ENCODE data around the gene LDLRAD2. TPM values are rescaled to one million over a fixed set of nuclear protein-coding genes. Genes with fewer than 3 reads are reported as not detected.

The LDLRAD2 gene
- total RNA-seq, 1 experiment from 2014 or later, result 0.56 TPM

DNA sequence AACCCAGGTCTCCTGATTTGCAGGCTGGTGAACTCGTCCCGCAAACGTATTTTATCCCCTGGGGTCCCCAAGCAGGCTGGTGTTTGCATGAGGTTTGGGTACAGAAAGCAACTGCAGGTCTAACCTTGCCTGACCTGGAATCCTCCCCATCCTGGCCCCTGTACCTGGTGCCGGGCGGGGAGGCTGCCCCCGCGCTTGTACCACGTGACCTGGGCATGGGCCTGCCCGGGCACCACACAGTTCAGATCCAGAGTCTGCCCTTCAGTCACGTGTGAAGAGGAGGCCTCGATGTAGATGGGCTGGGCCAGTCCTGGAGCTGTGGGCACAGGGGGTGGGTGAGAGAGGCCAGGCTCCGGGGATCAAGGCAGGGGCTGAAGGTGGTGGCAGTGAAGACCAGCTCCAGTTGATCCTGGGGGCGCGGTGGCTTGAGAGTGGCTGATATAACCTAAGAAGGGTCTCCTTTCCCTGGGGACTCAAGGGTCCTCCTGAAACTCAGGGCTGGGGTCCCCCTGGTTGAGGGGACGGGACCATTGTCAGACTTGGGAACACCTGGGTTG, 30.6 kb downstream of the LDLRAD2 start:
- no peak for DNase-seq (ENCODE audit: low spot score)

GRCh38 chr1:21843208-21843607, 31.1 kb downstream of the LDLRAD2 start:
- no peak for DNase-seq (ENCODE audit: low spot score)

- no peak for DNase-seq (ENCODE audit: low spot score)
Measured at GRCh38 chr1:21843996-21844395, 31.9 kb downstream of the LDLRAD2 start.

DNA sequence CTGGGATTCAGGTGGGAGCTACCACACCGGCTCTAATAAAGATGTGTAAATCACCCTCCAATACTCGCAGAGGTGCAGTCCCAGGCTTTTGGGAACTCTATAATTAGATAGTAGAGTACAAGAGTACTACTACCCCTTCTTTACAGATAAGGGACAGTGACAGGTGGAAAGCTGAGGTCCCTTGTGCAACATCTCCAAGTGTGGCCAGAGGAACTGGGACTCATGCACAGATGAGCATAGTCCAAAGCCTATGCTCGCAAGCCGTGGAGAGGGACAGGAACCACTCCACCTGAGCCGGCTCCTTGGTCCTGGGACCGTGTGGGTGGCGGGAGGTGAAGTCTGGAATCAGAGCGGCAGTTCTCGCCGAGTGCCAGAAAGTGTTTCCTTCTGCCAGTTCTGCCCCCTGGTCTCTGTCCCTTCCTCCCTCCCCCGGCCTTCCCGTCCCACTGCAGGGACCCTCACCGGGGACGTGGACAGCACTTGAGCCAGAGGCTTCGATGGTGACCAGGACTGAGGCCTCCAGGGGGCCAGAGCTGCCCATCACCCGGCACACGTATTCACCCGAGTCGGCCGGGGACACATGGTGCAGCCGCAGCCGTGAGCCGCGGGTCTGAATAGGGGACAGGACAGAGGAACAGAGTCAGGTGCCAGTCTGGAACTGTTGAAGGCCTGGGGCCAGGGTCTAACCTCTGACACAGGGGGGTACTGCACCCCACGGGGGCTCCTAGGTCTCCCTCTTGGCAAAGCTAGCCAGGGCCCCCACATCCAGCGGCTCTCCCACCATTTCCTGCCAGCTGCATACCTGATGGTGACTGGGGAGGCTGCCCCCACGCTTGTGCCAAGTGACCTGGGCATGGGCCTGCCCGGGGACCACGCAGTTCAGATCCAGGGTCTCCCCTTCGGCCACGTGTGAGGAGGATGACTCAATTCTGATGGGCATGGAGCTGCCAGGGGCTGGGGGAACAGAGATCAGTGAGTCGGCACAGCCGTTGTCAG, 33.9 kb downstream of the LDLRAD2 start:
- DNase-seq (ENCODE audit: low spot score), result no peak

- no peak for DNase-seq (ENCODE audit: low spot score)
Measured at GRCh38 chr1:21847223-21848205, 35.4 kb downstream of the LDLRAD2 start.

GRCh38 chr1:21848524-21849174, 36.6 kb downstream of the LDLRAD2 start:
- no peak for DNase-seq (ENCODE audit: low spot score)

DNA sequence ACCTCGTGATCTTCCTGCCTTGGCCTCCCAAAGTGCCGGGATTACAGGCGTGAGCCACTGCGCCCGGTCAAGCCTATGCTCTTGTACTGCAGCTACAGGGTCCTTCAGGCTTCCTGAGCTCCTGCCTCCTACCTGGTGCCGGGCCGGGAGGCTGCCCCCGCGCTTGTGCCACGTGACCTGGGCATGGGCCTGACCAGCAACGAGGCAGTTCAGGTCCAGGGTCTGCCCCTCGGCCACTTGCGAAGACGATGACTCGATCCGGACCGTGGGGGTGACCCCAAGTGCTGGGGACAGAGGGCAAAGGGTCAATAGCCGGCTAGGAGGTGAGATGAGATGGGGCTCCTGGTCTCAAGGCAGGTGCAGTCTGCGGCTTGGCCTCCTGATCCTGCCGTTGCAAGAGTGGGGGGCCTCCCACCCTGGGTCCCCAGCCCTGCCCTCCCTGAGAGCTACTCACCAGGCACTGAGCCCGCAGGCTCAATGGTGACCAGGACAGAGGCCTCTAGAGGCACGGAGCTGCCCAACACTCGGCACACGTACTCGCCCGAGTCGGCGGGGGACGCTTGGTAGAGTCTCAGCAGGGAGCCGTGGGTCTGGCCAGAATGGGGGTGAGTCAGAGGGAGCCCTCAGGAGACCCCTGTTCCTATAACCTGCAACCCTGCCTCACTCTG, 38.0 kb downstream of the LDLRAD2 start:
- no peak for DNase-seq (ENCODE audit: low spot score)

DNA sequence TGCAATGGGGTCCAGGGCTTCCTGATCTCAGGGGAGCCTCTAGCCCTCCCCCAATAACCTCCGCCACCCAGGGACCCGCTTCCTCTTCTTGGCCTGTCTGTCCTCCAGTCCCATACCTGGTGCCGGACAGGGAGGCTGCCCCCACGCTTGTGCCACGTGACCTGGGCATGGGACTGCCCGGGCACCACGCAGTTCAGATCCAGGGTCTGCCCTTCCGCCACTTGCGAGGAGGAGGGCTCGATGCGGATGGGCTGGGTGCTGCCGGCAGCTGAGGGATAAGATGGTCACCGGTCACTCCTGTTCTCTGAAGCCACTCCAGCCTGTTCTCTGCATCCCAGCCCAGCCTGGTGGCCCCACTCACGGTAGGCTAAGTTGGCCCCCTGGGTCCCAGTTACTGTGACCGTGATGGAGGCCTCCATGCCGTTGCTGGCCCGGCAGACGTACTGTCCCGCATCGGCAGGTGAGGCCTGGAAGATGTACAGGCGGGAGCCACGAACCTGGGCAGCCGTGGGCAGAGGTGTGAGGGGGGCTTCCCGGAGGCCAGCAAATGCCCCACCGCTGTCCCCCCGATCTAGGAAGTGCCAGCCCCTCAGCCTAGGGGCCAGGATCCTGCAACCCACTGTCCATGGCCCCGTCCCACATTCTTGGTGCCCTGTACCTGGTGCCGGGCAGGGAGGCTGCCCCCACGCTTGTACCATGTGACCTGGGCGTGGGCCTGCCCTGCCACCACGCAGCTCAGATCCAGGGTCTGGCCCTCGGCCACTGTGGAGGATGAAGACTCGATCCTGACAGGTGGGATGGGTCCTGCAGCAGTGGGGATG, 39.6 kb downstream of the LDLRAD2 start:
- no peak for DNase-seq (ENCODE audit: low spot score)

- no peak for DNase-seq (ENCODE audit: low spot score)
Measured at GRCh38 chr1:21852282-21853130, 40.4 kb downstream of the LDLRAD2 start.

- DNase-seq (ENCODE audit: low spot score), result no peak
Measured at GRCh38 chr1:21853131-21853427, 41.0 kb downstream of the LDLRAD2 start.

DNA sequence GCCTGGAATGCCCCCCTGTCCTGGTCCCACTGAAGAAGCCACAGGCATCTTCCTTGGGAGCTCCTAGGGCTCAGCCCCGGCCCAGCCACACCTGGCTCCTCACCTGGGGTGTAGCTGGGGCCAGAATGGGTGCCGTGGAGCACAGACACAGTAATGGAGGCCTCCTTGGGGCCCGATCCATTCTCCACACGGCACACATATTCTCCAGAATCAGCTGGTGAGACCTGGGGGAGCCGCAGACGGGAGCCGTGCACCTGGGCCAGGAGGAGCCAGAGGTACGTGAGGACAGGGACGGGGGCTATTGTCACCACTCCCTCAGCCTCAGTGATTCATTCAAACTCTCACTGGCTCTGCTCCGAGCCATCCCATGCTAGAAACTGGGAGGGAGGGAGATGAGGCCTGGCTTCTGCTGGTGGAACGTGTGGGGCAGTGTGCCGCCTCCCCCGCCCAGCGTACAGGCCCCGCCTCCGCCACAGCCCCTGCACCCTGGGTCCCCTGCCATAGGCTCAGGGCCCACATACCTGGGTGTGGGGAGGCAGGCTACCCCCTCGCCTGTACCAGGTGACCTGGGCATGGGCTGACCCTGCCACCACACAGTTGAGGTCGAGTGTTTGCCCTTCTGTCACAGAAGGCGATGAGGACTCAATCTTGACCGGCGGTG, 42.2 kb downstream of the LDLRAD2 start:
- no peak for DNase-seq (ENCODE audit: low spot score)

DNA sequence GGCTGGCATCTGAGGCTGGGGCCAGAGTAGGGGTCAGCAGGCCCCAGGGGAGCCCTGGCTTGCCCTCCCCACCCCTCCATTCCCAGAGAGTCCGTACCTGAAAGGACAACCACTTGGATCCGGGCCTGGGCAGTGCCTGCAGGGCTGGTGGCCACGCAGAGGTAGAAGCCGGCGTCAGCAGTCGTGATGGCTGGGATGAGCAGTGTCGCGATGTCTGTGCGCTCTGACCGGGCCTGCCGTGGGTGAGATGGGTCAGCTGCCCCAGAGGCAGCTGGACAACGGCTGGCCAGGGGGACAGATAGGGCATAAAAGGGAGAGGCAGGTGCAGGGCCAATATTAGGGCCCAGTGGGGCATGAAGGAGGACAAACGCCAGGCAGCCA, 42.7 kb downstream of the LDLRAD2 start:
- no peak for DNase-seq (ENCODE audit: low spot score)

- peak; percentile 12 for DNase-seq (ENCODE audit: low spot score)
Measured at GRCh38 chr1:21855257-21856096, 43.4 kb downstream of the LDLRAD2 start.

- no peak for DNase-seq (ENCODE audit: low spot score)
Measured at GRCh38 chr1:21857142-21857839, 45.2 kb downstream of the LDLRAD2 start.

GRCh38 chr1:21857840-21858670, 46.0 kb downstream of the LDLRAD2 start:
- no peak for DNase-seq (ENCODE audit: low spot score)

DNA sequence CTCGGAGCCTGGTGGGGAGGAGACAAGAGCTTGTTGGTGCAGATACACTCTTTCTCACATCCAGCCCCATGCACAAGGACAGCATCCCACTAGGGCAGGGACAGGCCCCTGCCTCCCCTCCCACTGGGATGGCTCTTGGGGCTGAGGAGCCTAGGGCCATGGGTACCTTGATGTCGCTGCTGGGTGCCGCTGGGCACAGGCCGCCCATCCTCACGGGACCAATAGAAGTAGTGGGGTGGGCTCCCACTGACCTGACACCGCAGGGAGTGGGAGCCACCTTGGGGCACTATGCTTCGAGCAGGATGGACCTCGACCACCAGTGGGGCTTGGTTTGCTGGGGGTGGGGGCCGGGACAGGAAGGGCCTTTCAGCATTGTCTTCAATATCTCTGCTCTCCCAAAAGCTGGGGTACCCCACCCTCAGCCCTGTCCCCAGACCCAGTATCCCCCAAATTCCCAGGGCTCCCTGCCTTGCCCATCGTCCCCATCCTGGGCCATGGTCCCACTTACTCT, 47.7 kb downstream of the LDLRAD2 start:
- no peak for DNase-seq (ENCODE audit: low spot score)

Data from HT-29 (cell line).